Gastroesophageal sphincter (tissue), 4 donors: ENCODE measurements around the gene WNK2. TPM values are rescaled to one million over a fixed set of nuclear protein-coding genes. Genes with fewer than 3 reads are reported as not detected.
A peak's percentile ranks its signal among the peaks of the same experiment; 100 is the strongest.

Source experiments
- ATAC-seq: fragments of 150-250 bp; one replicate; pipeline ENCODE4 v1.9.1; 2016; ENCODE audit warnings: mild to moderate bottlenecking, moderate library complexity
- H3K27ac ChIP-seq, 4 donors: fragments of 200-600 bp; sonication (generic) in 3 of 4; 1 replicate in 3 of 4; 2 replicates in 1 of 4; pipeline ENCODE4 v1.5.1; 2016 to 2019
- H3K27me3 ChIP-seq: fragments of 200-600 bp; sonication (generic); one replicate; pipeline ENCODE4 v1.5.1; 2019
- H3K36me3 ChIP-seq, 2 donors: fragments of 200-600 bp; sonication (generic); one replicate each; pipeline ENCODE4 v1.5.1; 2019; ENCODE audit warnings: control low read depth in 1 of 2
- H3K4me1 ChIP-seq, 3 donors: fragments of 200-600 bp; sonication (generic); 1 replicate in 2 of 3; 2 replicates in 1 of 3; pipeline ENCODE4 v1.5.1; 2016 to 2019; ENCODE audit warnings: control low read depth in 2 of 3
- H3K4me3 ChIP-seq, 2 donors: fragments of 200-600 bp; sonication (generic); one replicate each; pipeline ENCODE4 v1.5.1; 2019; ENCODE audit warnings: mild to moderate bottlenecking in 1 of 2, moderate library complexity in 1 of 2
- H3K9me3 ChIP-seq, 3 donors: fragments of 200-600 bp; sonication (generic); one replicate each; pipeline ENCODE4 v1.5.1; 2017 to 2019; ENCODE audit warnings: control low read depth in 2 of 3
- CTCF ChIP-seq, 4 experiments: fragments of 200-600 bp in 2 of 4; fragments of 450-650 bp in 2 of 4; sonication (generic) in 1 of 4; IDR thresholded peaks; one replicate each; pipeline ENCODE4 v1.5.1; 2017 to 2019; ENCODE audit warnings: antibody characterized with exemption in 4 of 4, mild to moderate bottlenecking in 2 of 4, moderate library complexity in 2 of 4
- EP300 ChIP-seq: sonication (generic); formaldehyde crosslinking; IDR thresholded peaks from one replicate; pipeline ENCODE4 v1.6.1; 2017; ENCODE audit warnings: antibody characterized with exemption, mild to moderate bottlenecking
- POLR2A ChIP-seq, 2 donors: fragments of 450-650 bp; IDR thresholded peaks; one replicate each; pipeline ENCODE4 v1.6.1; 2017; ENCODE audit warnings: antibody characterized with exemption in 2 of 2, mild to moderate bottlenecking in 2 of 2, moderate library complexity in 1 of 2
- POLR2AphosphoS5 ChIP-seq: sonication (generic); formaldehyde crosslinking; IDR thresholded peaks from one replicate; pipeline ENCODE4 v1.6.1; 2017; ENCODE audit warnings: antibody characterized with exemption
- WGBS, 2 donors: methylation state at CpG; one replicate each; pipeline ENCODE4 v1.1.5; 2018; ENCODE audit warnings: low coverage in 1 of 2; 5-methylcytosine and 5-hydroxymethylcytosine counted together
- total RNA-seq, 4 donors: library from RNA; depleted of rRNA; stranded (reverse); fragments of >200 nt; gene quantifications; one replicate each; pipeline ENCODE4 v1.1.0, GENCODE V29; 2016

The WNK2 gene
- total RNA-seq, 4 donors from 2014 or later: 26.8 to 104 (median 48.6) TPM

- 79 to 80% methylated on average over 3 to 4 of the region's 14 CpGs for WGBS, 2 donors
- no peak for ATAC-seq
- H3K4me1 ChIP-seq: peaks cover 0 to 11% (median 0%) of the 10 kb centered on the region in 3 donors
Measured at GRCh38 chr9:93252116-93252780, 68.3 kb downstream of the WNK2 start.

DNA sequence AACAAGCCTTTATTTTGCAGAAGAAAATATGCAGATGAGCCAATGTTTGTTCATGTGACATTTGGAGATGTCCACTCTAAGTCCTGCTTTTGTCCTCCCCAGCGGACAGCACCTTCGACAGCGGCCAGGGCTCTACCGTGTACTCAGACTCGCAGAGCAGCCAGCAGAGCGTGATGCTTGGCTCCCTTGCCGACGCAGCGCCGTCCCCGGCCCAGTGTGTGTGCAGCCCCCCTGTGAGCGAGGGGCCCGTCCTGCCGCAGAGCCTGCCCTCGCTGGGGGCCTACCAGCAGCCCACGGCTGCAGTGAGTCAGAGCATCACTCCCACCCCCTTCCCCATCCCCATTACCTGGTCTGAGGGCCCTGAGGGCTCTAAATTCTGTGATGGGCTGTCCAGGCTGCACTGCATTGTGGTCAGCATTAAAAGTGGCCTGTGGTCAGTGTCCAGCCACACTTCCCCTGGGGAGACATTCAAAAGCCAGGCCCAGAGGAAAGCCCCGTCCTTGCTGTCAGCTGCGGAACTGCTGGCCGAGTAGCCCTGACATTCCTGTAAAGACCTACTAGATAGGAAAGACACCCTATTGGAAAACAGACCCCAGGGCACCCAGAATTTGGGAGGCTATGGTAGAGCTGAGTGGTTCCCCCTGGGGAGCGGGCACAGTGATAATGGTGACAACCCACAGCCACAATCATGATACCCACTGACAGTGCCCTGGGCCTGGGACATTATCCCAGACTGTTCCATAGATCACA lies 69.0 kb downstream of the WNK2 start:
- Histone ChIP-seq H3K36me3 (peaks cover 0 to 44% of the 10 kb centered on the region in 2 donors), H3K4me3 (no peak overlapping the region), H3K4me1 (peaks cover 0 to 9% (median 0%) of the 10 kb centered on the region in 3 donors), H3K27me3 (no peaks in the 10 kb centered on the region), H3K27ac (peak overlapping the region in 1 of 4 donors; percentile 17), H3K9me3 (no peaks in the 10 kb centered on the region)
- WGBS, 2 donors: 60 to 83% methylated on average over 1 to 2 of the region's 20 CpGs
- ATAC-seq: no peak
- no peak for TF ChIP-seq POLR2A (IDR thresholded peaks at IDR 0.05)

More at GRCh38 chr9:93252116-93252780, 68.3 kb downstream of the WNK2 start:
- Histone ChIP-seq H3K36me3 (peaks cover 0 to 44% of the 10 kb centered on the region in 2 donors), H3K27ac (no peak overlapping the region), H3K27me3 (no peaks in the 10 kb centered on the region), H3K9me3 (no peaks in the 10 kb centered on the region), H3K4me3 (no peak overlapping the region)
- no peak for TF ChIP-seq CTCF (IDR thresholded peaks at IDR 0.05)
- no peak for TF ChIP-seq POLR2A (IDR thresholded peaks at IDR 0.05)
- no peak for TF ChIP-seq EP300
- TF ChIP-seq POLR2AphosphoS5: no peak

GRCh38 chr9:93253633-93254032 lies 69.7 kb downstream of the WNK2 start:
- no peak overlapping the region for H3K4me3 ChIP-seq
- peaks cover 0 to 49% of the 10 kb centered on the region in 2 donors for H3K36me3 ChIP-seq
- WGBS, 2 donors: 84 to 87% methylated on average over 6 to 8 of the region's 10 CpGs
- no peak for ATAC-seq
- TF ChIP-seq CTCF (IDR thresholded peaks at IDR 0.05) (no peak), EP300 (no peak), POLR2A (IDR thresholded peaks at IDR 0.05) (no peak), POLR2AphosphoS5 (no peak)
- H3K4me1 ChIP-seq: peaks cover 0 to 2% (median 0%) of the 10 kb centered on the region in 3 donors
- no peak overlapping the region for H3K27ac ChIP-seq
- H3K27me3 ChIP-seq: no peaks in the 10 kb centered on the region
- no peaks in the 10 kb centered on the region for H3K9me3 ChIP-seq

- ATAC-seq: no peak
- no peaks in the 10 kb centered on the region for H3K9me3 ChIP-seq
- no peak overlapping the region for H3K4me3 ChIP-seq
- no peak overlapping the region for H3K27ac ChIP-seq
- peaks cover 0 to 53% of the 10 kb centered on the region in 2 donors for H3K36me3 ChIP-seq
- no peak for TF ChIP-seq POLR2AphosphoS5
- no peak for TF ChIP-seq CTCF (IDR thresholded peaks at IDR 0.05)
- TF ChIP-seq EP300: no peak
- no peaks in the 10 kb centered on the region for H3K4me1 ChIP-seq
- WGBS, 2 donors: 89% methylated on average over 5 of the region's 14 CpGs; no CpG with 5 or more reads in 1 of the 2 donors
- H3K27me3 ChIP-seq: no peaks in the 10 kb centered on the region
Measured at GRCh38 chr9:93254061-93254481, 70.1 kb downstream of the WNK2 start.

DNA sequence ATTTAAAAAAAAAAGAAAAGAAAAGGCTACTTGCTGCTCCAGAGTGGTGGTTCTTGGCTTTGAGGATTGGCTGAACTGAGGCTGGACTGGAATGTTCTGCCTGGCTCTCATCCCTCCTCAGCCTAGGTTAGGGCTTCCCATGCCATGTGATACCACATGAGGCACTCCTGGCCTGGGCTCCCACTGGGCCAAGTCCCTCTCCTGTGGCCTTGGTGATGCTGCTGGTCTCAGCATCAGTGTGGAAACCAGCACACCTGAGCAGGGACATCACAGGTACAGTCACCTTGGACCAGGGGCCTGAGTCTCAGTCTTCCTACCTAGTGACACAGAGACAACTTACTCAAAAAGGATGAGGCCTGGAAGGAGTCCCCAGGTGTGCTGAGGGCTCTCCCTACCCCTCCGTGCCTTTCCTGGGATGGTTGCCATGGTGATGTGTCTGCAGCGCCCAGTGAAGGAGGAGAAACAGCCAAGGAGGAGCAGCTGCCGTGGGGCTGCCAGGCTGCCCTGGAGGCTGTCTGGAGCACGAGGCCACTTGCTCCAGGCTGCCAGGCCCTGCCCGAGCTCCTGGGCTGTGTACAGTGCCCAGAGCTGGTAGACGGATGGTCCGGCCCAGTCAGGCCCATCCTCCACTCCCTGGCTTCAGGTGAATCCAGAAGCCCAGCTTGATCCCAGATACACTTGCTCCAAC lies 71.0 kb downstream of the WNK2 start:
- Histone ChIP-seq H3K9me3 (no peaks in the 10 kb centered on the region), H3K27me3 (no peaks in the 10 kb centered on the region), H3K36me3 (peaks cover 0 to 62% of the 10 kb centered on the region in 2 donors), H3K4me3 (no peak overlapping the region), H3K27ac (no peak overlapping the region), H3K4me1 (no peaks in the 10 kb centered on the region)
- TF ChIP-seq EP300: no peak
- no peak for TF ChIP-seq POLR2A (IDR thresholded peaks at IDR 0.05)
- TF ChIP-seq POLR2AphosphoS5: no peak
- no peak for ATAC-seq
- WGBS, 2 donors: no CpG with 5 or more reads among the region's 7 CpGs
